RWPE2 (cell line): ENCODE results near the gene S1PR1.

ENCODE experiments used
- ATAC-seq: fragments of 200-7000 bp; cut with Tn5 transposase; 3 replicates; pipeline ENCODE4 v1.9.1; 2021; ENCODE audit warnings: low read depth
- DNase-seq: peaks from one replicate; pipeline ENCODE4 v3.0.0-alpha.2; 2020; ENCODE audit warnings: low spot score
- H3K27ac ChIP-seq: fragments of 450-650 bp; 2 replicates; pipeline ENCODE4 v1.5.1; 2017; ENCODE audit warnings: mild to moderate bottlenecking; ENCODE audit not compliant: poor library complexity, severe bottlenecking
- H3K27me3 ChIP-seq: fragments of 250-450 bp; sonication (Bioruptor Pico); 2 replicates; pipeline ENCODE4 v1.5.1; 2021; ENCODE audit warnings: mild to moderate bottlenecking, moderate library complexity; ENCODE audit not compliant: insufficient read depth, poor library complexity, severe bottlenecking
- H3K36me3 ChIP-seq: fragments of 250-450 bp; sonication (Bioruptor Pico); 2 replicates; pipeline ENCODE4 v1.5.1; 2020; ENCODE audit warnings: low read depth, mild to moderate bottlenecking, moderate library complexity
- H3K4me1 ChIP-seq: fragments of 250-450 bp; sonication (Bioruptor Pico); 2 replicates; pipeline ENCODE4 v1.5.1; 2021; ENCODE audit warnings: mild to moderate bottlenecking, moderate library complexity; ENCODE audit not compliant: insufficient read depth, poor library complexity, severe bottlenecking
- H3K4me3 ChIP-seq: fragments of 250-450 bp; sonication (Bioruptor Pico); 2 replicates; pipeline ENCODE4 v1.5.1; 2021; ENCODE audit warnings: mild to moderate bottlenecking, moderate library complexity; ENCODE audit not compliant: severe bottlenecking
- H3K9me3 ChIP-seq: fragments of 250-450 bp; sonication (Bioruptor Pico); 2 replicates; pipeline ENCODE4 v1.5.1; 2021; ENCODE audit warnings: mild to moderate bottlenecking, moderate library complexity; ENCODE audit not compliant: severe bottlenecking
- TF ChIP-seq, protein P1 (sequence below): fragments of 450-650 bp; IDR thresholded peaks from one replicate; pipeline ENCODE4 v1.5.1; 2017; ENCODE audit warnings: mild to moderate bottlenecking, moderate library complexity; ENCODE audit not compliant: poor library complexity, severe bottlenecking

The S1PR1 gene

DNA sequence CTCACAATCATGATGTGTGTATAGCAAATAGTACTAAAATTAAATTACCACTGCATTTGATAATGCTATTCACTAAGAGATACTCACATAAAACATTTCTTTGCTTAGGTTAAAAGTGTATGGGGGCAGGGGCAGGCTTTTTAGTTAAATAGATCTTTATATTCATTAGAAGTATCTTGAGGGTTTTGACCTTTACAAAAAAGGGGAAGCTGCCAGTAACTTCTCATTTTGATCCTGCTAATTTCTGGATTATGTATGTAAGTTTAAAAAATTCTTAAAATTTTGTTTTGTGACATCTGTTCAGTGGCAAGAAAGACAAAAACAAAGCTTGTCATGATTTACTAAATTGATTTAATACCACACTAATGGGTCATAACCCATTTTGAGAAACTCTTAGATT is 45.8 kb upstream of the S1PR1 start:
- Histone ChIP-seq H3K27ac (no peak overlapping the region), H3K4me1 (peaks cover 28% of the 10 kb centered on the region), H3K4me3 (no peak overlapping the region), H3K36me3 (no peaks in the 10 kb centered on the region), H3K27me3 (no peaks in the 10 kb centered on the region), H3K9me3 (no peaks in the 10 kb centered on the region)
- DNase-seq: no peak
- TF ChIP-seq, protein P1, sequence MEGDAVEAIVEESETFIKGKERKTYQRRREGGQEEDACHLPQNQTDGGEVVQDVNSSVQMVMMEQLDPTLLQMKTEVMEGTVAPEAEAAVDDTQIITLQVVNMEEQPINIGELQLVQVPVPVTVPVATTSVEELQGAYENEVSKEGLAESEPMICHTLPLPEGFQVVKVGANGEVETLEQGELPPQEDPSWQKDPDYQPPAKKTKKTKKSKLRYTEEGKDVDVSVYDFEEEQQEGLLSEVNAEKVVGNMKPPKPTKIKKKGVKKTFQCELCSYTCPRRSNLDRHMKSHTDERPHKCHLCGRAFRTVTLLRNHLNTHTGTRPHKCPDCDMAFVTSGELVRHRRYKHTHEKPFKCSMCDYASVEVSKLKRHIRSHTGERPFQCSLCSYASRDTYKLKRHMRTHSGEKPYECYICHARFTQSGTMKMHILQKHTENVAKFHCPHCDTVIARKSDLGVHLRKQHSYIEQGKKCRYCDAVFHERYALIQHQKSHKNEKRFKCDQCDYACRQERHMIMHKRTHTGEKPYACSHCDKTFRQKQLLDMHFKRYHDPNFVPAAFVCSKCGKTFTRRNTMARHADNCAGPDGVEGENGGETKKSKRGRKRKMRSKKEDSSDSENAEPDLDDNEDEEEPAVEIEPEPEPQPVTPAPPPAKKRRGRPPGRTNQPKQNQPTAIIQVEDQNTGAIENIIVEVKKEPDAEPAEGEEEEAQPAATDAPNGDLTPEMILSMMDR: no peak
- ATAC-seq: no peak

DNA sequence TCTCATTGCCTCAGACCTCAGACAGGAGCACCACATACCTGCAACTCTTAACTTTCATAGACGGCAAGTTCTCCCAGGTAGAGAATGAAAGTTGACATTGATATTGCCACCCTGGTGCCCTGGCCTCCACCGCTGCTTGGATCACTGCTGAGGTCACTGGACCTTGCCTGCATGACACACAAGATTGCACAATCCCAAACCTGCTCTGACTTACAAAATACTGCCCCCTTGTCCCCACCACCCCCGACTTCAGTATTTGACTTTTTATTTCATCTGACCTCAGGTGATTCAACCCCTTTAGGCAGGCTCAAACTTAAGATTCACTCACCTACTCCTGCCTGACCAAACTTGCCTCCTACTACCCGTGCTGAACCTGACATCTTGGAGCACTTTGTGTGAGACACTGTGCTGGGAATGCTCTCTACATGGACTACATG is 43.1 kb upstream of the S1PR1 start:
- Histone ChIP-seq H3K4me3 (no peak overlapping the region), H3K27ac (peak overlapping the region; percentile 20), H3K36me3 (no peaks in the 10 kb centered on the region), H3K27me3 (no peaks in the 10 kb centered on the region), H3K9me3 (no peaks in the 10 kb centered on the region), H3K4me1 (peaks cover 11% of the 10 kb centered on the region)
- ATAC-seq: peak; percentile 73
- TF ChIP-seq, protein P1: no peak
- DNase-seq: no peak

DNA sequence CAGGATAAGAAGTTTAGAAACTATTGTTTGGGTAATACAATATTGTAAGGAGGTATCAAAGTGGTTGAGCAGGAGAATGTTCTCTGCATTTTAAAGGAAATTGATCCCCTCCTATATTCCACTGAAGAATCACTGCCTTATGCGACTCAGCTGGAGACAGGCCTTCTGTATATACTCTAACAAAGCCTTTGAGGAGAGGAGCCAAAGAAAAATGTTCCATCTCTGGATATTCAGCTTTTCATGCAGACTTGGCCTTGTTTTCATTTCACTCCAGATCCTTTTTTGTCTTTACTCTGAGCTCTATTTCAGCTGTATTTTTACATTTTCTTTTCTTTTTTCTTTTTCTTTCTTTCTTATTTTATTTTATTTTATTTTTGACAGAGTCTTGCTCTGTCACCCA is 42.1 kb upstream of the S1PR1 start:
- no peaks in the 10 kb centered on the region for H3K9me3 ChIP-seq
- H3K4me1 ChIP-seq: peaks cover 13% of the 10 kb centered on the region
- H3K27me3 ChIP-seq: no peaks in the 10 kb centered on the region
- TF ChIP-seq, protein P1: no peak
- no peak for DNase-seq
- H3K36me3 ChIP-seq: no peaks in the 10 kb centered on the region
- peak overlapping the region; percentile 20 for H3K27ac ChIP-seq
- ATAC-seq: no peak
- H3K4me3 ChIP-seq: no peak overlapping the region

DNA sequence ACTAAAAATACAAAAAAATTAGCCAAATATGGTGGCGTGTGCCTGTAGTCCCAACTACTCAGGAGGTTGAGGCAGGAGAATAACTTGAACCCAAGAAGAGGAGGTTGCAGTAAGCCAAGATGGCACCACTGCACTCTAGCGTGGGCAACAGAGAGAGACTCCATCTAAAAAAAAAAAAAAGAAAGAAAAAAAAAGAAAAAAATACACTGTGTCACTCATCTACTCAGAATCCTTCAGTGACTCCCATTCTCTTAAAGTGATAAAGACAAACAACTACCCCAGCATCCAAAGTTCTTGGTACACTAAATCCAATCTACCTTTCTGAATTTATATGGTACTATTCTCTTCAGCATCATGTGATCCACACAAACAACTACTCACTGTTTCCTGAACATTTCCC is 40.2 kb upstream of the S1PR1 start:
- peaks cover 23% of the 10 kb centered on the region for H3K4me1 ChIP-seq
- H3K27ac ChIP-seq: no peak overlapping the region
- H3K27me3 ChIP-seq: no peaks in the 10 kb centered on the region
- no peaks in the 10 kb centered on the region for H3K36me3 ChIP-seq
- TF ChIP-seq, protein P1: no peak
- no peak for DNase-seq
- ATAC-seq: no peak
- no peak overlapping the region for H3K4me3 ChIP-seq
- no peaks in the 10 kb centered on the region for H3K9me3 ChIP-seq

DNA sequence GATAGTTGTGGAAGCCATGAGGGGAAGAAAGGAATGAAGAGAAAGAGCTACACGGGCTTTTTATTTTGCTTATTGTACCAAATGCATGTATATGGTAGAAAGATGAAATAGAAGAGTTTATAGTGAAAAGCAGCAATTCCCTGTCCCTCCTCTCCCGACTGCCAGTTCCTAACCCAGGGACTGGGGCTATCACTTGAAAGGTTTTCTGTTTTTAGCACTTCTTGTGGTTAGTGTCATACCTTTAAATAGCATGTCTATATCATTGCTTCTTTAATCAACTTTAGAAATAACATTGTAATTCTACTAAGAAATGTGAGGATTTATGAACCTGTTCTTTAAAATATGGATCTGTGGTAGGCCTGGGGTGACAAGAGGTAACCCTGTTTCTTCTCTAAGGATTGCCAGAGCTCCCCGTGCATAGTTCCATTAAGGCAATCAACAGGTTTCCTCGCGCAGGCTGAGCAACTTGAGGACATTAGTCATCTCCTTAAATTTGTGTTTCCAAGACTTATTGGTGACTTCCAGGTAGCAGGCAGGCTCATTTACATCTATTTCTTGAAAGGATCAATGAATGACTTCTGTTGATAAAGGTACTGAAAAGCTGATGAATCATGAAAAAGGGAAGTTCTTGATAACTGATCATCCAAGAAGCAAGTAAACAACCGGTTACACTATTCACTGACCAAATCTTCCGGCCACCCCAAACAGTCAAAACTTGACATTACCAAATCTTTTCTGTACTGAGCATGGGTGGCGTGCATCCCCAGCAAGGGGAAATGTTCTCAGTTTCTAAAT is 37.8 kb upstream of the S1PR1 start:
- TF ChIP-seq, protein P1: no peak
- H3K27me3 ChIP-seq: no peaks in the 10 kb centered on the region
- no peak for ATAC-seq
- no peak overlapping the region for H3K27ac ChIP-seq
- no peaks in the 10 kb centered on the region for H3K9me3 ChIP-seq
- no peak for DNase-seq
- H3K4me3 ChIP-seq: no peak overlapping the region
- H3K4me1 ChIP-seq: peaks cover 20% of the 10 kb centered on the region
- no peaks in the 10 kb centered on the region for H3K36me3 ChIP-seq
